Measurements from ENCODE around the gene TBC1D8. TPM values are rescaled to one million over a fixed set of nuclear protein-coding genes. Genes with fewer than 3 reads are reported as not detected.

Gene TBC1D8
- total and polyA plus RNA-seq, 7 donors, result 8.7 to 163 (median 50.4) TPM

GRCh38 chr2:101026923-101027469 is 124.2 kb downstream of the TBC1D8 start:
- no peaks in the 10 kb centered on the region for H3K4me1 ChIP-seq
- ATAC-seq (no peak), DNase-seq (no peak)
- intact Hi-C loops (cut with DNase I), result no loop called here
- H3K27me3 ChIP-seq (ENCODE audit: insufficient read depth in 3 of 3, low read length in 2 of 3), result no peaks in the 10 kb centered on the region
- no peak overlapping the region for H3K27ac ChIP-seq
- H3K36me3 ChIP-seq (ENCODE audit: insufficient read depth in 1 of 2, low read depth in 1 of 2), result peaks cover 0 to 89% of the 10 kb centered on the region in 2 donors
- H3K4me3 ChIP-seq, result no peak overlapping the region
- TF ChIP-seq CTCF (IDR thresholded peaks at IDR 0.05), result no peak
- WGBS, 3 donors, result 82 to 87% (median 84%) methylated on average over 15 of the region's 15 CpGs
- no peaks in the 10 kb centered on the region for H3K9me3 ChIP-seq

- intact Hi-C loops (cut with DNase I), result no loop called here
- no peak overlapping the region for H3K4me3 ChIP-seq
- H3K36me3 ChIP-seq (ENCODE audit: insufficient read depth in 1 of 2, low read depth in 1 of 2), result peaks cover 0 to 89% of the 10 kb centered on the region in 2 donors
- H3K9me3 ChIP-seq, result no peaks in the 10 kb centered on the region
- no peak overlapping the region for H3K27ac ChIP-seq
- ATAC-seq (no peak), DNase-seq (no peak)
- TF ChIP-seq CTCF (IDR thresholded peaks at IDR 0.05), result no peak
- 62 to 68% (median 65%) methylated on average over 9 of the region's 9 CpGs for WGBS, 3 donors
- no peaks in the 10 kb centered on the region for H3K27me3 ChIP-seq (ENCODE audit: insufficient read depth in 3 of 3, low read length in 2 of 3)
- no peaks in the 10 kb centered on the region for H3K4me1 ChIP-seq
These were observed 124.9 kb downstream of the TBC1D8 start for GRCh38 chr2:101026253-101026701.

- H3K4me1 ChIP-seq, result no peaks in the 10 kb centered on the region
- H3K27me3 ChIP-seq (ENCODE audit: insufficient read depth in 3 of 3, low read length in 2 of 3), result no peaks in the 10 kb centered on the region
- H3K9me3 ChIP-seq, result no peaks in the 10 kb centered on the region
- peaks cover 0 to 89% of the 10 kb centered on the region in 2 donors for H3K36me3 ChIP-seq (ENCODE audit: insufficient read depth in 1 of 2, low read depth in 1 of 2)
- no peak overlapping the region for H3K27ac ChIP-seq
- 83 to 87% (median 85%) methylated on average over 6 of the region's 6 CpGs for WGBS, 3 donors
- intact Hi-C loops (cut with DNase I), result no loop called here
- no peak for ATAC-seq
- DNase-seq, result no peak
- TF ChIP-seq CTCF (IDR thresholded peaks at IDR 0.05), result no peak
- no peak overlapping the region for H3K4me3 ChIP-seq
These were observed 125.6 kb downstream of the TBC1D8 start for GRCh38 chr2:101025561-101025960.

GRCh38 chr2:101023327-101024107 is 127.7 kb downstream of the TBC1D8 start:
- no peak for DNase-seq
- H3K27me3 ChIP-seq (ENCODE audit: insufficient read depth in 3 of 3, low read length in 2 of 3), result no peaks in the 10 kb centered on the region
- H3K4me3 ChIP-seq, result no peak overlapping the region
- ATAC-seq, result no peak
- peaks cover 0 to 89% of the 10 kb centered on the region in 2 donors for H3K36me3 ChIP-seq (ENCODE audit: insufficient read depth in 1 of 2, low read depth in 1 of 2)
- no peaks in the 10 kb centered on the region for H3K9me3 ChIP-seq
- TF ChIP-seq CTCF (IDR thresholded peaks at IDR 0.05), result no peak
- no peak overlapping the region for H3K27ac ChIP-seq
- intact Hi-C loops (cut with DNase I), result no loop called here
- 92 to 96% (median 93%) methylated on average over 6 of the region's 6 CpGs for WGBS, 3 donors
- H3K4me1 ChIP-seq, result no peaks in the 10 kb centered on the region

All from psoas muscle (tissue), 8 donors.